HG03175 (cell line): Measurements from ENCODE around the gene ZSWIM7.
A peak's percentile ranks its signal among the peaks of the same experiment; 100 is the strongest.

Experiments
- ATAC-seq: cut with Tn5 transposase; IDR thresholded peaks from one replicate; pipeline ENCODE4 v1.9.1; 2021; ENCODE audit warnings: mild to moderate bottlenecking, moderate library complexity; ENCODE audit not compliant: unreplicated experiment

ZSWIM7 gene, protein sequence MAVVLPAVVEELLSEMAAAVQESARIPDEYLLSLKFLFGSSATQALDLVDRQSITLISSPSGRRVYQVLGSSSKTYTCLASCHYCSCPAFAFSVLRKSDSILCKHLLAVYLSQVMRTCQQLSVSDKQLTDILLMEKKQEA

DNA sequence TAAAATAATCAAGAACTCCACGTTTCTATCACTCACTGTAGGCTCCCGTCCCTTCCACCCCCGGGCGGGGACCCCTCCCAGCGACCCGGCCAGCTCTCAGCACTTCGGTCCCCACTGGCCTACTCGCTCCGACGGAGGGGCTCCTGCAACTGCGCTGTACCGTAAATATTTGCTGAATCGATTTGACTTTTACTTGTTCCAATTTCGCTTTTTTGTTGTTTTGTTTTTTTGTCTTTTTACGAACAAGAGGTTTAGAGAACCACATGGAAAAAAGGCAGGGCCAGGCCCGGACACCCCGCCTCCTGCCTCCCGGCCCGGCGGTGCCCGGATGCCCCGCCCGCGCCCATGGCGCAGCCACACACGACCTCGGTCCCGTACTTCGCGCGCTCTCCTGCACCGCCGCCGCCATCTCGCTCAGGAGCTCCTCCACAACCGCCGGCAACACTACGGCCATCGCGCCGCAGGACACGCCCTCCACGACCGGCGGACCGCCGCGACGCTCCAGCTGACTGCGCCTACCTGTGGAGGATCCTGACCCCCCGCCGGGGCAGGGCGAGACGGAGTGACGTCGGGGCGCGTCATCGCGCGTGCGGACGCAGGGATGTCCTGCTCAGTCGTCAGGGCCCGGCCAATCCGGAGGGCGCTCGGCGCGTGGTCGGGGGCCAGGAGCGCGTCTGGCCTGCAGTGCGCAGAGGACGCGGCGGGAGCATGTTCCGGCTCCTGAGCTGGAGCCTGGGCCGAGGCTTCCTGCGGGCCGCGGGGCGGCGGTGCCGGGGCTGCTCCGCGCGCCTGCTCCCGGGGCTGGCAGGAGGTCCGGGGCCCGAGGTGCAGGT, at the start of gene ZSWIM7, which contains the start of gene TTC19:
Gene ZSWIM7, minus strand, starts transcription at position 564 of the 833 bp plus-strand sequence. Its CDS starts 110 bp downstream, at position 454.
Gene TTC19, plus strand, starts transcription at position 684 of the 833 bp plus-strand sequence. Its CDS starts 25 bp downstream, at position 709.
- ATAC-seq = peak; percentile 91

DNA sequence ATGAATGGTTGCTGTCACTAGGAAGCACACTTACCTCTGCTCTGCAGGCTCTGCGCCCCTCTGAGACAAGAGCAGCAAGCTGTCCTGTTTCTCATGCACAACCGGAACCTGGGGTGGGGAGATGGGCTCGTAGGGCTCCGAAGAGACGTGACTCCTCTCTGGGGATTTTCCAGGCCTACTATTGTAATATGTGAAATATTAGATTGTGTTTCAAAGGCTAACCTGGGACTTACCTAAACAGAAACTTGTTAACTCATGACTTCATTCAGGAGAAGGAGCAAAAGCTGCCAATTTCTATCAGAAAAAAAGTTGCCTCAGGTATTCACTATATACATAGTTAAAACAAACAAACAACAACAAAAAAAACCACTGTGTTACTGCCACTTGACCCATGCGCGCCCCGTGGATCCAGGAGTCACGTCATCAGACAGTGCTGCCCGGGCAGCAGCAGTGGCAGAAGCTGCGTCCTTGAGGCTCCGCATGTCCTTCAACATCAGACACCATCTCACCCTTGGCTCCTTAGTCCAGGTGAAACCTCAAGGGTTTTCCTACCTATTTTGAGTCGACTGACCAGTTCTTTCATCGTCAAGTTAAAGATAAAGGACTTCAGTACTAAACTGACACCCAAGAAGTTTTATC, 49.4 kb upstream of the ZSWIM7 start:
- ATAC-seq = no peak

GRCh38 chr17:16046966-16047365, 47.5 kb upstream of the ZSWIM7 start:
- ATAC-seq = no peak

DNA sequence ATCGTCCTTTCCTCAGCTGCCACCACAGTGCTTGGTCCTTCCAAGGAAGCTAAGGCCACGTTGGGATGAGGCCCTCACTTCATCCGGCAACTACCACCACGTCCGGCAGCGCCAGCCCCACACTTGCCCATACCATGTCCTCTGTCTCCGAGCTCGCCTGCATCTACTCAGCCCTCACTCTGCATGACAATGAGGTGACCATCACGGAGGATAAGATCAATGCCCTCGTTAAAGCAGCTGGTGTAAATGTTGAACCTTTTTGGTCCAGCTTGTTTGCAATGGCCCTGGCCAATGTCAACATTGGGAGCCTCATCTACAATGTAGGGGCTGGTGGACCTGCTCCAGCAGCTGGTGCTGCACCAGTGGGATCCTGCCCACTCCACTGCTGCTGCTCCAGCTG, 45.0 kb upstream of the ZSWIM7 start:
- ATAC-seq = no peak

- no peak for ATAC-seq
These were observed 41.3 kb upstream of the ZSWIM7 start for GRCh38 chr17:16040710-16041251.

DNA sequence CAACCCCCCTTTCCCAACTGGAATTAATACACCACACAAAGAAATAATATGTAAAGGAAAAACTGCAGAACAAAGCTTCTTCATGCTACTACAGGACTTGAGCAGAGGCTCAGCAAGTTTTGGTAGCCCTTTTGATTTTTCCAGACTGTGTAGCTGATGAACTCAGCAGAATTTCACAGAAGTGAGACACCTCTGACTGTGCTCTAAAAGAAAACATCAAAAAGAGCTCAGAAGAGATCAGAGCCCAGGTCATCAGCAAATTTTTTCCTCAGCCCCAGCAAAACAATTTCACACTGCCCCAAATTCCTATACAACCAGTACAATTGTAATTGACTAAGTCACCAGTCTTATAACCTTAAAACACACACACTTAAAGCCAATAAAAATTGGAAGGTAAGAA, 38.1 kb upstream of the ZSWIM7 start:
- ATAC-seq = no peak

DNA sequence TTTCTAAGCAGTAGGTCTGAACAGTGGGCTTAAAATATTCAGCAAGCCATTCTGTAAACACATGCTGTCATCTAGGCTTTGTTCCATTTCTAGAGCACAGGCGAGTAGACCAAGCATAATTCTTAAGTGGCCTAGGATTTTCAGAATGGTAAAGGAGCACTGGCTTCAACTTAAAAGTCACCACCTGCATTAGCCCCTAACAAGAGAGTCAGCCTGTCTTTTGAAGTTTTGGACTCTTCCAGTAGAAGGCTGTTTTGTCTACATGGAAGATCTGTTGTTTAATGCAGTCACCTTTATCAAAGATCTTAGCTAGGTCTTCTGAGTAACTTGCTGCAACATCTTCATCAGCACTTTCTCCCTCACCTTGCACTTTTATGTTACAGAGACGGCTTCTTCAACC, 36.8 kb upstream of the ZSWIM7 start:
- no peak for ATAC-seq

GRCh38 chr17:16033729-16034349, 34.3 kb upstream of the ZSWIM7 start:
- no peak for ATAC-seq

GRCh38 chr17:16027708-16028584, 28.4 kb upstream of the ZSWIM7 start:
- ATAC-seq = peak; percentile 64

DNA sequence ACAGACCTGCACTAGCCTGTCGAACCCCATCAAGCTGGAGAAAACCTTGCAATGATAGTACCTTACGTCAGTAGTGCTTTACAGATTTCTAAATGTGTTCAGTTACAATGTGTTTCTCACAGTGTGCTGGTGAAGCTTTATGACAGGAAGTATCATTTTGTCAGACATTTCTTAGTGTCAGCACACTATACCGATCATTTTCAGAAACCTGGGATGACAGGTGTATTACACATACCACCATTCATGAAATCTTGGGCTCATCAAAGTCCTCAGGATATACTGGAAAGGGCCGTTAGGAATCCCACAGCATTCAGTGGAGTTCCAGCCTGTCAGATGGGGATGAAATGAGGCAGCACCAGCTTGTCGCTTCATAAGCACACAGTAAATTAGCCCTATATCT, 27.4 kb upstream of the ZSWIM7 start:
- ATAC-seq = no peak

DNA sequence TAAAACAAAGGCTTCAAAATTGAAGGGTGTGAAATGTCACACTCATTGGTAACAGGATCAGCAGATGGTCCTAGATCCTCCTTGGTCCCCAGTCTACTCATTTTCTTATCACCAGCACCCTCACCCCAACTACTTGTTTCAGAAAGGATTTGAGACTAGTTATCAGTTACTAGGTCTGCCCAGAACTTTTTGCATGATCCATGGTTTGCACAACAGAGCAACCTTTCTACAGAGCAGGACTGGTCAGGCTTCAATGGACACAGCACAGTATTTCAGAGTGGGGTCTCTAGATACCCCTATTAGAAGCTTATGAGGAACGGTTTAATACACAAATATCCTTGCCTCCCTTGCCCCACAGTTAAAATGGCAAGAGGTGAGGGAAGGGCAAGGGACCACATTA, 25.7 kb upstream of the ZSWIM7 start:
- no peak for ATAC-seq

DNA sequence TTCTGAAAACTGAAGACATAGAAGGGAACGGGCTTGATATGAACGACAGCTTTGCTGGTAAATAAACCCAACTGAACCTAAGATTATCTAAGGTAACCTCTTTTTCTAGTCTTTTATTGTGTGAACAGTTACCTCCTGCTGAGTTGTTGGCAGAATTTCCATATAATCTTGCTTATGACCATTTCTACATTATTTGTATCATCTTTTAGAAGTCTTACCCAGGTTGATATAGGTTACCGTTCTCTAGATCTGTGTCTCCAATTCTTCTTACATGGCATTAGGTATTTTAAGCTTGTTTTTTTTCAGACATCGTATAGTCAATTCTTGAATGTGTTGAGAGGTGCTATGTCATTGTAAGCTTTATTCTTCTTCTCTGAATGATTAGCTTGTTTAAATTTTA, 24.4 kb upstream of the ZSWIM7 start:
- ATAC-seq = no peak

GRCh38 chr17:16019347-16019746, 19.8 kb upstream of the ZSWIM7 start:
- ATAC-seq = no peak

DNA sequence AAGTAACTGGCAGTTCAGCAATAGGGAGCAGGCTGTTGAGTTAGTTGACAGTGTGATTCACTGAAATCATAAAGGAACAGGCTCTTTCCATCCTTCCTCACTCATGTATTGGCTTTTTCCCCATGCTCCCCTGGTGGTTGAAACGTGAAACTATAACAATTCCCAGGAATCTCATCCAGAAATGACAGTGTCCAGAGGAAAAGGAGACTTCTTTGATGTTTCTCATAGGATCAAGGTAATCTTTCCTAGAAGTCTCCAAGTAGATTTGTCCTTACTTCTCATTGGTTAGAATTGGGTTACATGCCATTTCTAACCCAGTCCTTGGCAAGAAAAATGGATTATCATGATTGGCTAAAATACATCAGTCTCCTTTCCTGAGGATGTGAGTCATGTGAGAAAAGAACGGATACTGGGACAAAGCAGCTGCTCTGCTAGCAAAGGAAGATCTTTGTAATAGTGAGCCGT, 14.5 kb upstream of the ZSWIM7 start:
- no peak for ATAC-seq

DNA sequence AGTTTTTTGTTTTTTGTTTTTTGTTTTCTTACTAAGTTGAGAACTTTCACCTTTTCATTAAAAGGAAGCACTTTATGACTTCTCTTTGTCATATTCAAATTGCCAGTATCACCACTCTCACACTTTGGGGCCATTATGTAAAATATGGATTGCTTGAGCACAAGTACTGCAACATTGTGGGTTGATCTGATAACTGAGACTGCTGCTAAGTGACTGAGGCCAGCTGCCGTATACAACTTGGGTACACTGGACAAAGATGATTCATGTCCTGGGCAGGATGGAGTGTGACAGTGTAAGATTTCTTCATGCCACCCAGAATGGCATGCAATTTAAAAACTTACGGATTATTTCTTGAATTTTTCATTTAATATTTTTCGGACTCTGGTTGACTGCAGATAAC, 7.9 kb upstream of the ZSWIM7 start:
- ATAC-seq = no peak

GRCh38 chr17:16005636-16006035, 6.1 kb upstream of the ZSWIM7 start:
- ATAC-seq = no peak

- ATAC-seq = no peak
These were observed 4.3 kb upstream of the ZSWIM7 start for GRCh38 chr17:16003841-16004240.

DNA sequence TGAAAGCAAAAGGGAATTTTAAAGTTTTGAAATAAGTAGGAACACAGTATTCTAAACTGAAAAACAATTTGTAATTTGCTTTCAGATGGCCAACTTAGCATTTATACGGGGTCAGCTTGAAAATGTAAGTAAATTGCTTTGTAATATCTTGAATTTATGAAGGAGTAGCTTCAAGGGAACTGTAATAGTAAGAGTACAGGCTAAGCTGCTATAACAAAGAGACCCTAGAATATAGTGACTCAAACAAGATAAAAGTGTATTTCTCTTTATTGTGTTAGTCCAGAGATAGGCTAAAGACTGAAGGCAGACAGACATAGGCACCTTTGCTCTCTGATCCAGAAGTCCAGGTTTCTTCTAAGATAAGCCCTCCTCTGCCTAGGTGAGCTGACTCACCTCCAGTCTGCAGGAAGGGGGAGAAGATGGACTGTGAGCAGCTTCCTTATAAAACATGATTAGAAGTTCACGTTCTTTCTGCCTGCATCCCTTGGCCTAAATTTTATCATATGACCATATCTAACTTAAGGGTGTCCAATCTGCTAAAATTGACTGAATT, 3.3 kb upstream of the ZSWIM7 start:
- ATAC-seq = no peak

DNA sequence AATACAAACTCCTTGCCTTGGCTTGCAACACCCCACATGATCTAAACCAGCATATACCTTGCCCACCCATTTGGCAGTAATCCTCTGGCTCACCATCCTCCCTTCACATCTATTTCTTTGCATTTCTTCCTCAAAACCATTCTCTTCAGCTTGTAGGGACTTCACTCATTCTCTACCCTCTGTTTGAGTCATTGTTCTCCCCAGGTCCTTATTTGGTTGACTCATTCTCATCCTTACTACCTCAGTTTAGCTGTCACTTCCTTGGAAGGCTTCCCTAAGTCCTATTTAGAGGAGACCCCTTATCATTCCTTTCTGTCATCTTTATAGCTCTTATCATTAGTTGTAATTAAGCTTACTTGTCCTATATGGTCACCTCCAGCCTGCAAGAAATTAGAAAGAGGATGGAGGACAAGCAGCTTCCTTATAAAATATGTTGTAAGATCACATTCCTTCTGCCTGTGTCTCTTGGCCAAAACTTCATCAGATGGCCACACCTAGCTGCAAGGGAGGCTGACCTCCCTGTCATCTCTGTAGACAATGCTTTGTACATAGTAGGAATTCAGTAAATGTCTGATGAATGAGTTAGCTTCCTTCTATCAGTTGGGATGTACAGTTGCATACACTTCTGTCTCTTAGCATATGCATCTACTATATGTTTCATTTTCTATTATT, 1.9 kb upstream of the ZSWIM7 start:
- ATAC-seq = no peak
